ENCODE measurements around the gene NUMBL.

DNA sequence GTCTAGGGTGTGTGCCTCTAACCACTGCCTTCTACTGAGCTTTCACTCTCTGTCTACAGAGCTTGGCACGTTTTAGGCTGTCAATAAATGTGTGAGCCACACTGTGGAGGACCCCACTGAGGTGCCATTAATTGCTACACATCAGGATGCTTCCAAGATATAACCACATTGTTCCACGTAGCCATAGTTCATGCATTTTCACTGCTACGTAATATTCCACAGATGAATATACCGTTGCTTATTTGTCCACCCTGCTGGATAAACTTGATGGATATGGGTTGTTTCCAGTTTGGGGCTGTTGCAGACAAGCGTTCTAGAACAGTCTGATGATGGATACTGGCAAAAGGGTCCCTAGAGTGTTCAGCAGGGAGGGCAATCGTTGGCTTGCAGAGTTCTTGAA is 11.3 kb upstream of the NUMBL start:
- TF ChIP-seq, protein P1, sequence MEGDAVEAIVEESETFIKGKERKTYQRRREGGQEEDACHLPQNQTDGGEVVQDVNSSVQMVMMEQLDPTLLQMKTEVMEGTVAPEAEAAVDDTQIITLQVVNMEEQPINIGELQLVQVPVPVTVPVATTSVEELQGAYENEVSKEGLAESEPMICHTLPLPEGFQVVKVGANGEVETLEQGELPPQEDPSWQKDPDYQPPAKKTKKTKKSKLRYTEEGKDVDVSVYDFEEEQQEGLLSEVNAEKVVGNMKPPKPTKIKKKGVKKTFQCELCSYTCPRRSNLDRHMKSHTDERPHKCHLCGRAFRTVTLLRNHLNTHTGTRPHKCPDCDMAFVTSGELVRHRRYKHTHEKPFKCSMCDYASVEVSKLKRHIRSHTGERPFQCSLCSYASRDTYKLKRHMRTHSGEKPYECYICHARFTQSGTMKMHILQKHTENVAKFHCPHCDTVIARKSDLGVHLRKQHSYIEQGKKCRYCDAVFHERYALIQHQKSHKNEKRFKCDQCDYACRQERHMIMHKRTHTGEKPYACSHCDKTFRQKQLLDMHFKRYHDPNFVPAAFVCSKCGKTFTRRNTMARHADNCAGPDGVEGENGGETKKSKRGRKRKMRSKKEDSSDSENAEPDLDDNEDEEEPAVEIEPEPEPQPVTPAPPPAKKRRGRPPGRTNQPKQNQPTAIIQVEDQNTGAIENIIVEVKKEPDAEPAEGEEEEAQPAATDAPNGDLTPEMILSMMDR (IDR thresholded peaks at IDR 0.05): no peak
- no peak for TF ChIP-seq POLR2A (IDR thresholded peaks at IDR 0.05)

Data from right lobe of liver (tissue), 4 donors.